HCT116 (cell line): Measurements from ENCODE around the gene ODR4. TPM values are rescaled to one million over a fixed set of nuclear protein-coding genes. Genes with fewer than 3 reads are reported as not detected.

Experiments used
- ATAC-seq: fragments of 200-7000 bp; cut with Tn5 transposase; 2 replicates; pipeline ENCODE4 v1.9.1; 2020; ENCODE audit warnings: mild to moderate bottlenecking, moderate library complexity
- BruUV-seq: library from RNA; stranded (reverse); fragments of 400-500 nt; replicated peaks from 2 replicates; lab custom pipeline; 2021; lab: Mats Ljungman, UMichigan
- CTCF ChIA-PET: fragments of 300-600 bp; sonication (Branson Sonifier 250); formaldehyde crosslinking; loops from one replicate; lab custom pipeline; 2021; ENCODE audit warnings: antibody characterized with exemption; lab: Charles Lee
- POLR2A ChIA-PET: fragments of 300-600, 350-600 bp; sonication (Branson Sonifier 250); formaldehyde crosslinking; loops from one replicate; lab custom pipeline; 2021; ENCODE audit warnings: antibody characterized with exemption; lab: Charles Lee
- RAD21 ChIA-PET, 2 experiments: fragments of 300-600 bp; sonication (Branson Sonifier 250); formaldehyde crosslinking; loops; one replicate each; lab custom pipeline; 2023; ENCODE audit warnings: low total read pairs in 2 of 2; ENCODE audit not compliant: uncharacterized antibody in 2 of 2, unreplicated experiment in 2 of 2, low non-redundant PET in 1 of 2; lab: Charles Lee
- DNase-seq: peaks from one replicate; pipeline ENCODE4 v3.0.0-alpha.2; 2010; ENCODE audit warnings: low read depth, low spot score
- H2AFZ ChIP-seq: fragments of 200-600 bp; shearing (Covaris generic), sonication (generic); 2 replicates; pipeline ENCODE4 v1.6.1; 2017; ENCODE audit warnings: low read depth, mixed run types, mixed read lengths, antibody characterized with exemption, low read length; ENCODE audit not compliant: poor library complexity, severe bottlenecking
- H3K27ac ChIP-seq: 2 replicates; pipeline ENCODE4 v1.5.1; 2012; ENCODE audit warnings: low read depth, low read length
- H3K27me3 ChIP-seq: fragments of 200-600 bp; sonication (generic); 2 replicates; pipeline ENCODE4 v1.6.1; 2016; ENCODE audit warnings: mixed run types, low read length, mixed read lengths; ENCODE audit not compliant: insufficient read depth
- H3K36me3 ChIP-seq, 2 experiments: fragments of 200-500 bp in 1 of 2; fragments of 200-600 bp in 1 of 2; sonication (Bioruptor generic) in 1 of 2; sonication (generic) in 1 of 2; 2 replicates each; pipeline versions ENCODE4 v1.5.1 to v1.6.1; 2014 to 2016; ENCODE audit warnings: low read length in 2 of 2, inconsistent platforms in 1 of 2, mixed read lengths in 1 of 2, mixed run types in 1 of 2; ENCODE audit not compliant: insufficient read depth in 2 of 2, control insufficient read depth in 1 of 2
- H3K4me1 ChIP-seq, 2 experiments: fragments of 200-600 bp in 1 of 2; sonication (generic) in 1 of 2; 2 replicates each; pipeline versions ENCODE4 v1.5.1 to v1.6.1; 2012 to 2017; ENCODE audit warnings: low read length in 2 of 2, inconsistent platforms in 1 of 2, mild to moderate bottlenecking in 1 of 2, mixed read lengths in 1 of 2, mixed run types in 1 of 2, moderate library complexity in 1 of 2; ENCODE audit not compliant: insufficient read depth in 2 of 2, control insufficient read depth in 1 of 2
- H3K4me2 ChIP-seq: fragments of 200-600 bp; sonication (generic); 2 replicates; pipeline ENCODE4 v1.6.1; 2017; ENCODE audit warnings: mixed run types, low read length, mixed read lengths
- H3K4me3 ChIP-seq, 2 experiments: fragments of 200-600 bp in 1 of 2; sonication (generic) in 1 of 2; replicated peaks in 1 of 2; 2 replicates each; pipeline ENCODE4 v1.5.1; 2011 to 2016; ENCODE audit warnings: low read length in 2 of 2, control low read depth in 1 of 2, low read depth in 1 of 2, mild to moderate bottlenecking in 1 of 2, mixed read lengths in 1 of 2, mixed run types in 1 of 2
- H3K79me2 ChIP-seq: fragments of 200-600 bp; sonication (generic); 2 replicates; pipeline ENCODE4 v1.6.1; 2017; ENCODE audit warnings: mild to moderate bottlenecking, mixed run types, low read length, moderate library complexity, mixed read lengths; ENCODE audit not compliant: insufficient read depth
- H3K9ac ChIP-seq: fragments of 200-600 bp; sonication (generic); 2 replicates; pipeline ENCODE4 v1.6.1; 2016; ENCODE audit warnings: low read length, mixed read lengths
- H3K9me2 ChIP-seq: fragments of 200-600 bp; sonication (generic), shearing (Covaris generic); 2 replicates; pipeline ENCODE4 v1.6.1; 2017; ENCODE audit warnings: mixed run types, mild to moderate bottlenecking, moderate library complexity; ENCODE audit not compliant: insufficient read depth
- H3K9me3 ChIP-seq, 2 experiments: fragments of 200-500 bp in 1 of 2; fragments of 200-600 bp in 1 of 2; sonication (Bioruptor generic) in 1 of 2; sonication (generic) in 1 of 2; 2 replicates each; pipeline ENCODE4 v1.6.1; 2014 to 2017; ENCODE audit warnings: low read length in 2 of 2, mixed read lengths in 2 of 2, inconsistent platforms in 1 of 2, low read depth in 1 of 2, mild to moderate bottlenecking in 1 of 2, mixed run types in 1 of 2, moderate library complexity in 1 of 2; ENCODE audit not compliant: control insufficient read depth in 1 of 2, insufficient read depth in 1 of 2
- H4K20me1 ChIP-seq: fragments of 200-600 bp; sonication (generic), shearing (Covaris generic); 2 replicates; pipeline ENCODE4 v1.6.1; 2017; ENCODE audit warnings: mixed run types, mild to moderate bottlenecking, moderate library complexity; ENCODE audit not compliant: insufficient read depth
- ELF1 ChIP-seq: IDR thresholded peaks from 2 replicates; pipeline ENCODE4 v1.6.1; 2012; ENCODE audit warnings: low read depth, borderline replicate concordance
- SRF ChIP-seq: IDR thresholded peaks from 2 replicates; pipeline ENCODE4 v1.6.1; 2012; ENCODE audit warnings: low read depth
- ZBTB33 ChIP-seq: IDR thresholded peaks from 2 replicates; pipeline ENCODE4 v1.6.1; 2011; ENCODE audit warnings: mild to moderate bottlenecking, low read length, moderate library complexity; ENCODE audit not compliant: insufficient replicate concordance; ENCODE audit errors: extremely low read depth
- ZFX ChIP-seq: fragments of 450-650 bp; IDR thresholded peaks from 2 replicates; pipeline ENCODE4 v1.6.1; 2017
- intact Hi-C: fragments of 100-400 bp; cut with micrococcal nuclease; formaldehyde crosslinking; loops from 2 replicates; pipeline ENCODE4 v1.10.0; 2022
- total RNA-seq: library from RNA; stranded (reverse); gene quantifications from one replicate; pipeline ENCODE4 v1.2.1, GENCODE V29; 2021; ENCODE audit not compliant: unreplicated experiment
- TF ChIP-seq, protein P1 (sequence below): IDR thresholded peaks from 2 replicates; pipeline ENCODE4 v1.6.1; 2012

ODR4 gene
- total RNA-seq, 1 experiment from 2014 or later: 18.4 TPM

DNA sequence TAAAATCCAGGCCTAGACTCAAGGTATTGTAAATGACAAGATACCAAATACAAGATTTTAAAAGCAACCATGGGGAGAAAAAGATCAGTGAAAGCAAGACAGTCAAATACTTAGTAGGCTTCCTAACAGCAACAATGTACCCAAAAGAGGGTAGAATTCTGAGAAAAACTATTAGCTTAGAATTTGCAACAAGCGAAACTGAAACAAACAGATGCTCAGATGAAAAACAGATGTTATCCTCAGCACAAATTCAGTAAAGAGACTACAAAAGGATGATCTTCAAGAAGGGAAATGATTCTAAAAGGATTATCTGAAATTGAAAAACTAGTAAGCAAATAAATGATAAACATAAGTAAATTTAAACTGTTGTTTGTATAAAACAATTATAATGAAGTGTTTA is 45.3 kb downstream of the ODR4 start:
- no peak for DNase-seq
- BruUV-seq: no TSS peak
- H3K4me1 ChIP-seq: no peaks in the 10 kb centered on the region
- H3K27ac ChIP-seq: no peak overlapping the region
- no peak for TF ChIP-seq ZFX
- TF ChIP-seq, all 23 proteins: peak for 0
- CTCF ChIA-PET: no interaction called here
- Histone ChIP-seq H4K20me1 (no peaks in the 10 kb centered on the region), H3K36me3 (peaks cover 7 to 10% of the 10 kb centered on the region in 2 experiments; a peak in 2 of 4 replicates), H3K79me2 (no peaks in the 10 kb centered on the region), H2AFZ (no peak overlapping the region), H3K4me2 (no peak overlapping the region), H3K27me3 (no peaks in the 10 kb centered on the region), H3K9ac (no peak overlapping the region), H3K4me3 (no peak overlapping the region), H3K9me2 (no peaks in the 10 kb centered on the region), H3K9me3 (no peaks in the 10 kb centered on the region)
- RAD21 ChIA-PET: no interaction called here
- intact Hi-C loops: no loop called here
- POLR2A ChIA-PET: no interaction called here
- no peak for ATAC-seq

- no peaks in the 10 kb centered on the region for H3K79me2 ChIP-seq
- TF ChIP-seq ZBTB33 (no peak), SRF (no peak), ELF1 (no peak)
- TF ChIP-seq, protein P1, sequence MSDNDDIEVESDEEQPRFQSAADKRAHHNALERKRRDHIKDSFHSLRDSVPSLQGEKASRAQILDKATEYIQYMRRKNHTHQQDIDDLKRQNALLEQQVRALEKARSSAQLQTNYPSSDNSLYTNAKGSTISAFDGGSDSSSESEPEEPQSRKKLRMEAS: no peak
- no peaks in the 10 kb centered on the region for H4K20me1 ChIP-seq
- no peaks in the 10 kb centered on the region for H3K9me3 ChIP-seq
- H3K4me2 ChIP-seq: no peak overlapping the region
- no peak overlapping the region for H3K4me3 ChIP-seq
- BruUV-seq: no TSS peak
- no peaks in the 10 kb centered on the region for H3K4me1 ChIP-seq
- DNase-seq (no peak), ATAC-seq (no peak)
- no peak overlapping the region for H3K9ac ChIP-seq
- no peaks in the 10 kb centered on the region for H3K27me3 ChIP-seq
- H3K9me2 ChIP-seq: no peaks in the 10 kb centered on the region
- CTCF ChIA-PET: no interaction called here
- H2AFZ ChIP-seq: no peak overlapping the region
- POLR2A ChIA-PET: no interaction called here
- H3K27ac ChIP-seq: no peak overlapping the region
- RAD21 ChIA-PET: no interaction called here
- H3K36me3 ChIP-seq: peaks cover 7 to 10% of the 10 kb centered on the region in 2 experiments; a peak in 2 of 4 replicates
- intact Hi-C loops: no loop called here
Measured at GRCh38 chr1:186421446-186421845, 45.8 kb downstream of the ODR4 start.
